Measurements from ENCODE around the gene RER1.

The RER1 gene

DNA sequence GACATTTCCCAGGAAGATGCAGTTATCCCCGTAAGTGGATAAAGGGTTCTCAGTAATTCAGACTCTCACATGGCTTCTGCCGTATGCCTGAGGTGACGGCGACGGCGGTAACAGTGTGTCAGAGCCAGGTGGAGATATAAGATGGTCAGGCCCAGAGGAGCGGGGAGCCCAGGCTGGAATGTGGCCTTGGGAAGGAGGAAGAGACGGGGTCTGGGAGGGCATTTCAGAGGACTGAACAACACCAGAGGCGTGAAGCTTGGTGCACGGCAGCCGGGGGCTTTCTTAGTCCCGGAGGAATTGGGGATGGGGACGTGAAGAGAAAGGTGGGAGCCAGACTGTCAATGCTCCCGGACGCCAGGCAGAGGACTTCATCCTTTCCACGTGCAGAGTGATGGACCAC lies 1.0 kb downstream of the RER1 start:
- Histone ChIP-seq H2AFZ (ENCODE audit: low read length) (no peak overlapping the region), H3K9me3 (replicated peaks; ENCODE audit: insufficient read depth, low read length) (no peaks in the 10 kb centered on the region), H3K4me1 (ENCODE audit: low read length) (peaks cover 18% of the 10 kb centered on the region), H3K27ac (ENCODE audit: low read length) (no peak overlapping the region), H3K79me2 (ENCODE audit: low read length) (peaks cover 56% of the 10 kb centered on the region), H3K9me2 (replicated peaks; ENCODE audit: insufficient read depth, low read length) (no peaks in the 10 kb centered on the region), H3F3A (ENCODE audit: insufficient read depth, low read length) (no peaks in the 10 kb centered on the region), H3K36me3 (replicated peaks; ENCODE audit: insufficient read depth, low read length) (0 out of 2 replicates have a peak, but pooled peaks cover 2% of the 10 kb centered on the region), H3K4me3 (ENCODE audit: low read length) (peak overlapping the region; percentile 92), H3K4me2 (ENCODE audit: low read depth, low read length) (peak overlapping the region; percentile 74), H4K20me1 (ENCODE audit: insufficient read depth, low read length) (no peaks in the 10 kb centered on the region; the same call in 1 of the 2 replicates), H3K27me3 (replicated peaks; ENCODE audit: insufficient read depth, low read length) (no peaks in the 10 kb centered on the region), H3K9ac (ENCODE audit: low read length) (peak overlapping the region; percentile 80; the same call in 1 of the 2 replicates)
- no peak for DNase-seq
- TF ChIP-seq, protein P1, sequence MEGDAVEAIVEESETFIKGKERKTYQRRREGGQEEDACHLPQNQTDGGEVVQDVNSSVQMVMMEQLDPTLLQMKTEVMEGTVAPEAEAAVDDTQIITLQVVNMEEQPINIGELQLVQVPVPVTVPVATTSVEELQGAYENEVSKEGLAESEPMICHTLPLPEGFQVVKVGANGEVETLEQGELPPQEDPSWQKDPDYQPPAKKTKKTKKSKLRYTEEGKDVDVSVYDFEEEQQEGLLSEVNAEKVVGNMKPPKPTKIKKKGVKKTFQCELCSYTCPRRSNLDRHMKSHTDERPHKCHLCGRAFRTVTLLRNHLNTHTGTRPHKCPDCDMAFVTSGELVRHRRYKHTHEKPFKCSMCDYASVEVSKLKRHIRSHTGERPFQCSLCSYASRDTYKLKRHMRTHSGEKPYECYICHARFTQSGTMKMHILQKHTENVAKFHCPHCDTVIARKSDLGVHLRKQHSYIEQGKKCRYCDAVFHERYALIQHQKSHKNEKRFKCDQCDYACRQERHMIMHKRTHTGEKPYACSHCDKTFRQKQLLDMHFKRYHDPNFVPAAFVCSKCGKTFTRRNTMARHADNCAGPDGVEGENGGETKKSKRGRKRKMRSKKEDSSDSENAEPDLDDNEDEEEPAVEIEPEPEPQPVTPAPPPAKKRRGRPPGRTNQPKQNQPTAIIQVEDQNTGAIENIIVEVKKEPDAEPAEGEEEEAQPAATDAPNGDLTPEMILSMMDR (IDR thresholded peaks at IDR 0.05; ENCODE audit: low read length) = no peak
- TF ChIP-seq EZH2 (optimal IDR thresholded peaks at IDR 0.05; ENCODE audit: low read depth, low read length) = no peak
- TF ChIP-seq EZH2phosphoT487 (IDR thresholded peaks at IDR 0.05; ENCODE audit: low read length) = no peak

DNA sequence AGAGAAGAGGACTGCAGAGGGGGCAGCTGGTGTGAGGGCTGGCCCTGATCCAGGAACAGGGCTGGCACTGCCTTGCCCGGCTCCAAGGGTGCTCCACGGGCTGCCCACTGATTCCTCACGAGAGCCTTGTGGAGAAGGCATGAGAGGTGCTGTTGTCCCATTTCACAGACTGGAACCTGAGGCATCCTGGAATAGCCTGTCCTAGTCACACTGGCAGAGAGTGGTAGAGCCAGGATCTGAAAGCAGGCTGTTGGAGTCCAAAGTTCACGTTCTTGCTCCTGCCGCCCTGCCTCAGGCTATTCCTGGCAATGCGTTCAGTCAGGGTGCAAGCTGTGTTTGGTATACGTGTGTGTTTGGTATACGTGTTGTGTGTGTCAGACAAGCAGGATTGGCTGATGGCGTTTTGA lies 1.8 kb downstream of the RER1 start:
- Histone ChIP-seq H3K9me3 (replicated peaks; ENCODE audit: insufficient read depth, low read length) (no peaks in the 10 kb centered on the region), H3K27me3 (replicated peaks; ENCODE audit: insufficient read depth, low read length) (no peaks in the 10 kb centered on the region), H4K20me1 (ENCODE audit: insufficient read depth, low read length) (no peaks in the 10 kb centered on the region; the same call in 1 of the 2 replicates), H3F3A (ENCODE audit: insufficient read depth, low read length) (no peaks in the 10 kb centered on the region), H3K4me1 (ENCODE audit: low read length) (peaks cover 18% of the 10 kb centered on the region), H3K79me2 (ENCODE audit: low read length) (peaks cover 56% of the 10 kb centered on the region), H3K4me3 (ENCODE audit: low read length) (no peak overlapping the region), H3K36me3 (replicated peaks; ENCODE audit: insufficient read depth, low read length) (0 out of 2 replicates have a peak, but pooled peaks cover 2% of the 10 kb centered on the region), H2AFZ (ENCODE audit: low read length) (no peak overlapping the region), H3K4me2 (ENCODE audit: low read depth, low read length) (no peak overlapping the region), H3K9ac (ENCODE audit: low read length) (no peak overlapping the region), H3K27ac (ENCODE audit: low read length) (no peak overlapping the region), H3K9me2 (replicated peaks; ENCODE audit: insufficient read depth, low read length) (no peaks in the 10 kb centered on the region)
- no peak for DNase-seq
- TF ChIP-seq EZH2phosphoT487 (IDR thresholded peaks at IDR 0.05; ENCODE audit: low read length) = no peak
- TF ChIP-seq EZH2 (optimal IDR thresholded peaks at IDR 0.05; ENCODE audit: low read depth, low read length) = no peak
- TF ChIP-seq, protein P1 (IDR thresholded peaks at IDR 0.05; ENCODE audit: low read length) = no peak

DNA sequence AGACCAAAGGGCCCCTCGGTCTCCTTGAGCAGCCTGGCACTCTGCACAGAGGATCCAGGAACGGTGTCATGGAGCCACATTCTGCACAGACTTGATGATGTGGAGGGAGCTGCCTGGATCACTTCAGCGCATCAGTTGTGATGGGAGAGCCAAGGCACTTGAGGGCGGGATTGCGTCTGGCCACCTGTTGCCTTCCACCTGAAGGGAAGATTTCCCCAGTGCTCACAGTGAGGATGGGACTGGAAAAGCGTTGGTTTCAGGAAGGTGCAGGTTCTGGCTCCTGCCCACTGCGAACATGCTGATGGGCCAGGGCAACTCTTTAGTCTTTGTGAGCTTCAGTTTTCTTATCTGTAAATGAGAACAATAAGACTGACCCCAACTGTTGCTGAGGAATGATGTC lies 2.6 kb downstream of the RER1 start:
- no peak overlapping the region for H3K4me3 ChIP-seq (ENCODE audit: low read length)
- no peak overlapping the region for H3K9ac ChIP-seq (ENCODE audit: low read length)
- peaks cover 56% of the 10 kb centered on the region for H3K79me2 ChIP-seq (ENCODE audit: low read length)
- no peaks in the 10 kb centered on the region for H3K9me2 ChIP-seq (replicated peaks; ENCODE audit: insufficient read depth, low read length)
- no peak for TF ChIP-seq EZH2phosphoT487 (IDR thresholded peaks at IDR 0.05; ENCODE audit: low read length)
- TF ChIP-seq EZH2 (optimal IDR thresholded peaks at IDR 0.05; ENCODE audit: low read depth, low read length) = no peak
- TF ChIP-seq, protein P1 (IDR thresholded peaks at IDR 0.05; ENCODE audit: low read length) = no peak
- no peak overlapping the region for H3K4me2 ChIP-seq (ENCODE audit: low read depth, low read length)
- 0 out of 2 replicates have a peak, but pooled peaks cover 2% of the 10 kb centered on the region for H3K36me3 ChIP-seq (replicated peaks; ENCODE audit: insufficient read depth, low read length)
- no peaks in the 10 kb centered on the region for H3K27me3 ChIP-seq (replicated peaks; ENCODE audit: insufficient read depth, low read length)
- H3F3A ChIP-seq (ENCODE audit: insufficient read depth, low read length) = no peaks in the 10 kb centered on the region
- H3K27ac ChIP-seq (ENCODE audit: low read length) = no peak overlapping the region
- no peaks in the 10 kb centered on the region for H3K9me3 ChIP-seq (replicated peaks; ENCODE audit: insufficient read depth, low read length)
- no peaks in the 10 kb centered on the region; the same call in 1 of the 2 replicates for H4K20me1 ChIP-seq (ENCODE audit: insufficient read depth, low read length)
- no peak for DNase-seq
- no peak overlapping the region for H2AFZ ChIP-seq (ENCODE audit: low read length)
- peaks cover 18% of the 10 kb centered on the region for H3K4me1 ChIP-seq (ENCODE audit: low read length)
